NCI-H2107 treated with DMSO at 0.1 percent for 48 hours (cell line): ENCODE data around the gene ABCC9.

Experiments
- DNase-seq: peaks from one replicate; lab custom pipeline; 2025; ENCODE audit not compliant: unreplicated experiment; lab: John Stamatoyannopoulos, UW

ABCC9 gene

DNA sequence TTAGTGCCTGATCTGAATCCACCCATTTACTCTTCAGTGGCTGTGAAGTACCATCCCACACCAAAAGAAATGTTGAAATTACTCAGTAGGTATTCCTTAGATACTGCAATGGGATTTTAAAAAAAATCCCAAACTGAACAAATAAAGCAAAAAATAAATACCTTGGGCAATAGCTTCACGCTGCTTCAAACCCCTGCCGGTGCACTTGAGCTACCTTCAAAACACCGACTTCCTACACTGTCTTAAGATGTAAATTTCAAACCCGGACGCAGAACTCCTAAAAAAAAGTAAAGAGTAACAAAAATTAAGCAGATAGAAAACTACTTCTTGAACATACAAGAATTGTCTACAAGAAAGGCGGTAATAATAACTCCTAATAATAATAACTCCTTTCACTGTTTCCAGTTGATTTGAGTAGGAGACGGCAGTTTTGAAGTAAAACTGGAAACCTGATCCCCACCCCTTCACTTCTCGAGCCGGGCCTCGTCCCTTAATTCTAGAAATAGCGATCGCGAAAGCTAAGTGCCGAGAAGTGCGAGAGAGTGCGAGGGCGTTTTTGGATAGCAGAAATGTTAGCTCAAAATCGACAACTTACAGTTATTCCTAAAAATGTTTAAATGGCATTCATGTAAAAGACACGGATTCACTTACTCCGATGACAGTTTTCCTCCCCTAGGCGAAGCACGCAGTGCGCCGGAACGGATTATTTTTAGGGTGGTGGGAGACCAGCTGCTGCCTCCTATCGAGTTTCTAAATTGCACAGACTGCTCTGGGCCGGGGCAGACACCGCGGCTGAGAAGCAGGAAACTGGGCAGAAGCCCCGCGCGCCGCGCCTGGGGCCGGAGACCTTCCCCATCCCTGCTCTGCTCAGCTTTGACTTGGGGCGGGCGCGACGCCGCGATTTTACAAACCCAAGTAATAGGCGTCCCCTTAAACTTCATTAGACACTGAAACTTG, at the start of gene ABCC9:
Gene ABCC9, minus strand, starts transcription at position 878 of the 957 bp plus-strand sequence. CDS start 4,752 bp downstream, outside the sequence.
- DNase-seq, result no peak

DNA sequence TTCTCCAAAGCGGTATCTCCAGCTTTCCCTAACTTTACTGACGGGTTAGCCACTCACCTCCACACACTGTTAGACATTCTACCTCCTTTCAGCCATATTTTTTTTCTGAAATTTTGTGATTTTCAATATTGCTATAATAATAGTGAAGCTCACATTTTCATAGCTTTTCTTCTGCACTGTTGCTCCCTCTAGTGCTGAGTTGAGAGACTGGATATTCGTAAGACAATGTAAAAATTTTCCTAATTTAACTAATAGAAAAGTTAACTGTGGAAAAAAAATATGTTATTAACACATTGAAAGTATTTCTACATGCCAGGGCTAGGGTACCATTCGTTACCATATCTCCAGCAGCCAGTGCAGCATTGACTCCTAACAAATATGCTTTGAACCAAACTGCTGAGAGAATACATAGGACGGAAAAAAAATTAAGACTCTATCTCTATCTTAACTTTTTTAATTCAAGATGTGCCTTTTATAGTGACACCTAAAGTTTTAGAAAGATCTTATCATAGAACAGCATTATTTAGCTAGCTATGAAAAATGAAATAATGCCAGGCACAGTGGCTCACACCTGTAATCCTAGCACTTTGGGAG, 48.7 kb upstream of the ABCC9 start:
- DNase-seq, result no peak

DNA sequence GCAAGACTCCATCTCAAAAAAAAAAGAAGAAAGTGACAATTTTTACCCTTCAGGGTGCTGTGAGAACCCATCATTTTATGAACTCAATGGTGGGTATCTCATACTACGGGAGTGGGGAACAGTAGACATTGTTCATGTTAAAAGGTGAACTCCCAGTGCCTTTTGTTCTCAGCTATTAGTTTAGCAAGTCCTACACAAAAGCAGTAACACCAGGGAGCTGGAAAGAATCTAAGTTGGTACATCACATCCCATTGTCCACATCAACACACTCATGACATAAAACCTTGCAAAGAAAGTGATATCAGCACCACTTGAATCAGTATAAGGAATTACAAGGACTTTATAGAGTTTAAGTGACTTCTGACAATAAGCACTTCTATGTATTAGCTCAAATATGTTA, 47.4 kb upstream of the ABCC9 start:
- DNase-seq, result no peak

DNA sequence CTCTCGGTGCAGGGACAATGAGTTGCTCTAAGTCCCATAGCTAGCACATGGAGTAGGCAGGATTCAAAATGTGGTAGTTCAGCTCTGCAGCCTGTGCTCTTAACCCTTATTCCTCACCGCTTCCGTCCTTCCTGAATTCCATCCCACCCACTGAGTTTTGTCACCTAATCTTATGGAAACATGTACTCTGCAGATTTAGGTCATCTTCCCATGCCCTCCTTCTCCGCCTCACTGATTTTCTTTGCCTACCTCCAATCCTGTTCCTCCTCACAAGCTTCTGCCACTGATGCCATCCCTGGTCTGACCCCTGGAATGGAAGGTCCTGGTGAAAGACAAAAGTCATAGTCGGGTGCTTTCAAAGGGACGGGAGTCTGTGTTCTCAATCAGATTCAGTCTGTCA, 46.5 kb upstream of the ABCC9 start:
- DNase-seq, result no peak

DNA sequence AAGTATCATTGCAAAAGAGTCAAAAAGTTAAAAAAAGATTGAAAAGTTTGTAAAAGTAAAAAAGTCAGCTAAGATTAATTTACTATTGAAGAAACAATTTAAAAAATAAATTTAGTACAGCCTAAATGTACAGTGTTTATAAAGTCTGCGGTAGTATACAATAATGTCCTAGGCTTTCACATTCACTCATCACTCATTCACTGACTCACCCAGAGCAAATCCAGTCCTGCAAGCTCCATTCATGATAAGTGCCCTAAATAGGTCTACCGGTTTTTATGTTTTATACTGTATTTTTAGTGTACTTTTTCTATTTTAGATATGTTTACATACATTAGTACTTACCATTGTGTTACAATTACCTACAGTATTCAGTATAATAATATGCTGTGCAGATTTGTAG, 43.9 kb upstream of the ABCC9 start:
- no peak for DNase-seq

DNA sequence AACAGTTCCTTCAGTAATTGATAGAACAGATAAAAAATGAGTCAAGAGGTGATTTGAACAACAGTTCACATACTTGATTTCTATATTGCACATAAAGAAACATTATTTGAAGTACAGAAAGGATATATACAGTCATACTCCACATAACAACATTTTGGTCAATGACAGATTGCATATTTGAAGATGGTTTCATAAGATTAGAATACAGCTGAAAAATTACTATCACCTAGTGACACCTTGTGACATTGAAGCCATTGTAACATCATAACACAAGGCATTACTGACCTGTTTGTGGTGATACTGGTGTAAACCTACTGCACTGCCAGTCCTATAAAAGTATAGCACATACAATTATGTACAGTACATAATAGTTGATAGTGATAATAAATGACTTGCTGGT, 43.1 kb upstream of the ABCC9 start:
- no peak for DNase-seq

DNA sequence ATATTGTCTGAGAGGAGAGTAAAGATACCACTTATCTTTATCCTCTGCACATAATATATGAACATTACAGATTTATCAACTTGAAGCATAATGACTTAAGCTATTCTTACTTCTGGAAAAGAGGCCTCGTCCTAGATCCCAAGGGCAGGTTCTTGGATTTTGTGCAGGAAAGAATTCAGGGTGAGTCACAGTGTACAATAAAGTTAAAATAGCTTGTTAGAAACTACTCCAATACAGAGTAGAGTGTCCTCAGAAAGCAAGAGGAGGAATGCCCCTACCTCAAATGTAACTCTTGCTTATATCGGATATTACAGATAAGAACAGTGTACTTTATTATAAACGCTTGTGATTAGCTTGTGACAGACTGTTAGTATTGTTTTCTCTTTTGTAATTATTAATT, 41.9 kb upstream of the ABCC9 start:
- DNase-seq, result no peak

DNA sequence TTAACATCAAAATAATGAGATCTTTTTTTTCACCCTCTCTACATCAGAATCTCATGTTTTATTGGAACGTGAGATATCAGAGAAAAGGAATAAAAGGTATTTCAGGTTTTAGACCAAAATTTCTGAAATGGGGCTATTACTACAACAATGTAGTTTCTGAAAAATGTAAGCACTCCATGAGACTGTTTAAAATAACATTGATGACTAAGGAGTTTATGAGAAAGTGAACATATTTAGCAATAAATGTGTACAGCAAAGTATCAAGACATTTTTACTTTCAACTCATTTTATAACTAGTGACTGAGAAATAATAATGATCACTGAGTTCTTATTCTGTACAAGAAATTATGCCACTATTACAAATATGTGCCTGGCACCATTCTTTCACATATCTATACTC, 39.3 kb upstream of the ABCC9 start:
- DNase-seq, result no peak

DNA sequence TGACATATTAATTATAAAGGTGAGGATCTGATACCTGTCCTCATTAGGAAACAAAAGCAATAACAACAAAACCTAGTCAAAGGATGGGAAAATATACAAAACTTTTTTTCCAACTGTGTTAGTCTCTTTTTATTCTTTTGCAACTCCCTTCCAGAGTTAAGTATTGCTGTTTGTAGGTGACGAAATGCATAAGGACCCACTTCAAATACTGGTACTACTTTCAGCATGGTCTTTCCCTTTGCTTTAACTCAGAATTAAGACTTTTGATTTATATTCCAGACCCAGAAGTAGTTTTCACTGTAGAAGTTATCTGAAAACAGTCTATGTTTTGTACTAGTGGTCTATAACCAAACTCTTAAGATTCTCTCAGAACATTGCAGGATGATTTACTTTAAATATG, 34.1 kb upstream of the ABCC9 start:
- DNase-seq, result no peak

DNA sequence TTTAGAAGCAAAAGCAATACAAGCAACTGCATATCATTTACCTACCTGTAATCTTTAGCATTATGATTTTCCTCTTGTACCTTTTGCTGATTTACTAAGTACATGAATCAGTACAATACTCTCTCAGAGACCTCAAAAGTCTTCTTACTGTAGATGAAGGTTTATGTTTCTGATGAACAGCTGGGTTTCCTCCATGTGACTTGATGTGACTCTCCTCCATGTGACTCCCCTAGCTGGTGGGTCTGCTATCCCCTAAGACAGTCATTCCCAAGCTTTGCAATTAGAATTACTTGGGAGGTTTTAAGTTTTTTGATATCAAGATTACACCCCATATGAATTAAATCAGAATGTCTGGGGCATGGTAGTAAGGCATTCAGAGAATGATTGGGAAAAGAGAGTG, 32.0 kb upstream of the ABCC9 start:
- DNase-seq, result no peak

DNA sequence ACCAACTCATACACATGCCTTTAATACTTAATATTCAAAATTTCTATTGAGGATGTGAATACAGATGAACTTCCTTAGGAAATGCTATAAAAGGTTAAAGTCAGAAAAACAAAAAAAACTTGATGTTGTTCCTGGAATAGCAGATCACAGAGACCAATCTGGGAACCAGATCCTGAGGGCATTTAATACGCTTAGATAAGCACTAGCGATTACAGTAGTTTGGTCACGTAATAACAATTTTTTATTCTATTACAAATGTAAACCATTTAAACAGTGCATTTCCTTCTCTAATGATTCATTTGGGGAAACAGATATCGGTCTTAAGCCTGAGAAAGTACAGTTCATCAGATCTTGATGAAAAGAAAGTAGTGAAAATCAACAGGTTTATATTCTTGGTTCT, 30.8 kb upstream of the ABCC9 start:
- no peak for DNase-seq

DNA sequence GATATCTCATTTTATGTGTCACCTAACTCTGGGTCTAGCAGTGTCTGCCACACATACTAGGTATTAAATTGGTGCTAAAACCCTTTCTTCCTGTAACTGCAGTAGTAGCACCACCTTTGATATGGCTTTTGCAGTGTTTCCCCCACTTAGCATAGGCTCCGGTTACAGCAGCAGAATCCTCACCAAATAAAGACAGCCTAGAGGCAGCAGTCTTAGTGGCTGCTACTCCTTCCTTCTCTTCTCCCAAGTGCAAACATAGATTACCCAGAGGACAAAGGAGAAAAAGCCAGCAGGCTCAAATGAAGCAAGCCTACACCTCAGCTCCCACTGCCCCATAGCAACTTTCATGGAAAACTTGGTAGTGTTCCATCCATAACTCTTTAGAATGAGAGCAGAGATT, 30.1 kb upstream of the ABCC9 start:
- DNase-seq, result no peak

DNA sequence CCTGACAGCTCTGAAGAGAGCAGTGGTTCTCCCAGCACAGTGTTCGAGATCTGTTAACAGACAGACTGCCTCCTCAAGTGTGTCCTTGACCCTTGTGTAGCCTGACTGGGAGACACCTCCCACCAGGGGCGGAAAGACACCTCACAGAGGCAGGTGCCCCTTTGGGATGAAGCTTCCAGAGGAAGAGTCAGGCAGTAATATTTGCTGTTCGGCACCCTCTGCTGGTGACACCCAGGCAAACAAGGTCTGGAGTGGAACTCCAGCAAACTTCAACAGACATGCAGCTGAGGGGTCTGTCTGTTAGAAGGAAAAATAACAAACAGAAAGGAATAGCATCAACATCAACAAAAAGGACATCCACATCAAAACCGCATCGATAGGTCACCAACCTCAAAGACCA, 21.6 kb upstream of the ABCC9 start:
- DNase-seq, result no peak

DNA sequence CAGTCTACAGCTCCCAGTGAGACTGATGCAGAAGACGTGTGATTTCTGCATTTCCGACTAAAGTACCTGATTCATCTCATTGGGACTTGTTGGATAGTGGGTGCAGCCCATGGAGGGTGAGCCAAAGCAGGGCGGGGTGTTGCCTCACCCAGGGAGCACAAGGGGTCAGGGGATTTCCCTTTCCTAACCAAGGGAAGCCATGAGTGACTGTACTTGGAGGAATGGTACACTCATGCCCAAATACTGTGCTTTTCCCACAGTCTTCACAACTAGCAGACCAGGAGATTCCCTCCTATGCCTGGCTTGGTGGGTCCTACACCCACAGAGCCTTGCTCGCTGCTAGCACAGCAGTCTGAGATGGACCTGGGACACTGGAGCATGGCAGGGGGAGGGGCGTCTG, 21.0 kb upstream of the ABCC9 start:
- no peak for DNase-seq

DNA sequence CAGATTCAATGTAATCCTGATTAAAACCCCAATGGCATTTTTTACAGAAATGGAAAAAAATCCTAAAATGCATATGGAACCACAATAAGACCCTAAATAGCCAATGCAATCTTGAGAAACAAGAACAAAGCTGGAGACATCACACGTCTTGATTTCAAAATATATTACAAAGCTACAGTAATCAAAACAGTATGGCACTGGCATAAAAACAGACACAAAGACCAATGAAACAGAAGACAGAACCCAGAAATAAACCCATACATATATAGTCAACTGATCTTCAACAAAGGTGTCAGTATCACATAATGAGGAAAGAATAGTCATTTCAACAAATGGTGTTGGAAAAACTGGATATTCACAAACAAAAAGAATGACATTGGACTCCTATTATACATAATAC, 9.4 kb upstream of the ABCC9 start:
- DNase-seq, result no peak

DNA sequence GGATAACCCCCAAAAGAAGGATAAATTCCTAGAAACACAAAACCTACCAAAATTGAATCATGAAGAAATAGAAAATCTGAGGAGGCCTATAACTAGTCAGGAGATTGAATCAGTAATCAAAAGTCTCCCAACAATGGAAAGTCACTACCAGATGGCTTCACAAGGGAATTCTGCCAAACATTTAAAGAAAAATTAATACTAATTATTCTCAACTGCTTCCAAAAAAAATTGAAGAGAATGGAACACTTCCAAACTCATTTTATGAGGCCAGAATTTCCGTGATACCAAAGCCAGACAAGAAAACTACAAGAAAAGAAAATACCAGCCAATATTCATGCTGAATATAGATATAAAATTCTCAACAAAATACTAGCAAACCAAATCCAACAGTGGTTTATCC, 7.8 kb upstream of the ABCC9 start:
- DNase-seq, result no peak

DNA sequence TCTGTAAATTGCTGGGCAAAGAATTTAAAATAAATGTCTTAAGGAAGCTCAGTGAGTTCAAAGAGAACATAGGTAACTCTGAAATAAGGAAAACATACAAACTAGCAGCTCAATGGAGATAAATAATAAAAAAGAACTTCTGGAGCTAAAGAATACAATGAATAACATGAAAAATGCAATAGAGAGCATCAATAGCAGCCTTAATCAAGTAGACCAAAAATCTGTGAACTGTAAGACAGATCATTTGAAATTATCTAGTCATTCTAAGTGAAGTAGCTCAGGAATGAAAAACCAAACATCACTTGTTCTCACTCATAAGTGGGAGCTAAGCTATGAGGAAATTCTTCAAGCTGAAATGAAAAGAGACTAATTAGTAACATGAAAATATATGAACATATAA, 5.8 kb upstream of the ABCC9 start:
- DNase-seq, result no peak

DNA sequence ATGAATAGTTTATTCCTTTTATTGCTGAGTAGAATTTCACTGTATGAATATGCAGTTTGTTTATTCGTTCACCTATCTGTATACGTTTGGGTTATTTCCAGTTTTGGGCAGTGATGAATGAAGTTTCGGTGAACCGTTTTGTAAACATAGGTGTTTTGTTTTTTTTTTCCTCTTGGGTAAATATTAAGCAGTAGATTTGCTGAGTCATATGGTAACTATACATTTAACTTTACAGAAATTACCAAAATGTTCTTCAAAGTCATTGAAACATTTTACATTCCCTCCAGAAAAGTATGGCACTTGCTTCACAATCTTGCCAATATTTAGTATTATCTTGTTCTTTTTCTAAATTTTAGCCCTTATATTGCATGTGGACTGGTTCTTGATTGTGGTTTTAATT, 3.8 kb upstream of the ABCC9 start:
- DNase-seq, result no peak

DNA sequence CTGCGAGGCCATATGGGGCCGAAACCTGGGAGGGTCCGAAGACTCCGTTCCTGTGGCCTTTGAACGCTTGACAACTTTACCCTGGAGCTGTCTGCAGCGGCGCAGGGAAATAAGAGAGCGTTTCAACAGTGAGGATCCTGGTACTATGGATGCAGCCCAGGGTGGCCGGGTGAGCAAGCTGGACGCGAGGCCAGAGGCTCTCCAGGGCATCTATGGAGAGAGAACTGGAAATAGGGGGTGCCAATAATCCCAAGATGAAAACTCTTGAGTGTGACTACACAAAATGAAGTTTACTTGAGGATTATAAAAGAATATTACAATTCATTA, 1.1 kb upstream of the ABCC9 start:
- DNase-seq, result no peak

DNA sequence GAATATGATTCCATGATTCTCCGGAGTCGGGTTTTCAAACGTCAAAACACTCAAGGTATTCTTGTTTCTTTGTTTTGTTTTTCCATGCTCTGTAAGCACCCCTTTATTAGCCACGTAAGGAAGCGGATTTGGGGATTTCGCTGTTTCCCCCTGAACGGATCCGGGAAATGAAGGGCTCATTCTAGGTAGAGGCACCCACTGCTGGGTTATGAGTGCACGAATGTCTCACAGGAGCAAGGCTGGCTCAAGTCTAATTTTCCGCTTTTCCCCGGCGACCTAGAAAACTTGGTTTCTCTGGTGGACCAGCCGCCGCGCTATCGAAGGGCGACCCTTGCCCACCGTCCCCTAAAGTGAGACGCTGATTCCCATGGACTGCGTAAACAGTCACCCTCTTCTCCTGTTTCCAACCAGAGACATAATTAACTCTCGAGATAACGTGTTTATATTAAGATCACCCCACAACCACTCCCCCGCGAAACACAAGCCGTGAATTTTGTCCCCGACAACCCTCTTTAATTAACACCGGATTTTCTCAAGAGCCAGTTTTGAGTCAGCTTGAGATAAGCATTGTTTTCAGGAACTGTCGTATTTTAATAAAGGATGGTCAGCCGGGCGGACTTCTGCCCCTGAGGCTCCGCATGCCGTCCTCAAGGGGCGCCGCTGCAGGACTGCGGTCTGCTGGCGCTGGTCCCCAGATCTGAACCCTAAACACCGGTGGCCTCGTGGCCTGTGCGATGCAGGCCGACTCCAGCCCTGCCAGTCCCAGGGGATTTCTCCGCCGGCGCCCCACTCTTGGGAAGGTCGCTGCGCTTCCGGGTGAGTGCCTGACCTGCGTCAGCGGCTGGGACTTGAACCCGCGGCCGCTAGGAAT, 515 bp upstream of the ABCC9 start:
- DNase-seq, result no peak

DNA sequence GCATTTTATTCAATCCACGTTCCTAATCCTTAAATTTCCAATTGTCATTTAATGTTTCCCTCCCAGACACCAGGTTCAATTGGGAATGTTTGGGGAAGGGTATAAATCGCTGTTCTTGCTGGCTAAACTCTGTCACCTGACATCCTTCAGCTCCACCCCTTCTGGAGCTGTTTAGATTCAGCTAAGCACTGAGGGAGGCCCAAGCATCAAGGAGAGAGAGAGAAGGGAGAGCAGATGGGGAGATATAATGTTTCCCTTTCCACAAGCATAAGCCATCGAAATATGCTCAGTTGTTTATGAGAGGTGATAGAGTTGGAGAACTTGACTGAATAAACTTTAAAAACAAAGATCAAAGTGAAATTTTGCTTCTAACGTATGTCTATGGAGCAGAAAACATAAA, 1.8 kb downstream of the ABCC9 start:
- DNase-seq, result no peak

DNA sequence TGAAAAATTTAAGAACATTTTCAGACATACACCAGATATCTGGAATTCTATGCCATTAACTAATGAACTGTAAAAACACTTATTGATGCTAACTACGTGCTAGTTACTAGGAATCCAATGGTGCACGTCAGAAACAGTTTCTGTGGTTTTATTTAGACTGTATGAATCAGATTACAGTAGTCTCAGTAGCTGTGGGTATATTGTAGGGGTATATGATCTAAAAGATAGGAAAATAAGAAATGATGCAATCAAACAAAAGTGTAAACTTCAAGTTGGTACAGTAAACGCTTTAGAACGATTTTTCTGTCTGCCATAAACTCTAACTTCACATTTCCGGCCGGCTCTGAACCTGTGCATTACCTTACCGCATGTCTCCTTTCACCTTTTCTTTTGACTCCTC, 2.3 kb downstream of the ABCC9 start:
- no peak for DNase-seq
